IMR-90 (cell line): ENCODE results near the gene COQ8A. TPM values are rescaled to one million over a fixed set of nuclear protein-coding genes. Genes with fewer than 3 reads are reported as not detected.

Experiments
- ATAC-seq: fragments of 200-7000 bp; cut with Tn5 transposase; 2 replicates; pipeline ENCODE4 v1.9.1; 2020; ENCODE audit warnings: low read depth, mild to moderate bottlenecking, moderate library complexity
- BruUV-seq: library from RNA; stranded (reverse); fragments of 400-500 nt; replicated peaks from 2 replicates; lab custom pipeline; 2021; lab: Mats Ljungman, UMichigan
- CTCF ChIA-PET: fragments of 300-600 bp; formaldehyde crosslinking; extraction: SDS; loops from one replicate; lab custom pipeline; 2021; ENCODE audit warnings: antibody characterized with exemption; lab: Yijun Ruan, JAX
- POLR2A ChIA-PET: fragments of 300-600 bp; sonication (Branson Sonifier 250); formaldehyde crosslinking; loops from one replicate; lab custom pipeline; 2022; ENCODE audit warnings: antibody characterized with exemption; ENCODE audit not compliant: unreplicated experiment; lab: Charles Lee
- DNase-seq: peaks from one replicate; pipeline ENCODE4 v3.0.0; 2013
- H2AFZ ChIP-seq: replicated peaks from 2 replicates; pipeline ENCODE3; 2013; ENCODE audit warnings: low read length, mild to moderate bottlenecking; ENCODE audit not compliant: poor library complexity
- H2AK5ac ChIP-seq: 2 replicates; pipeline ENCODE4 v1.6.1; 2013; ENCODE audit warnings: low read depth, low read length, inconsistent platforms
- H2AK9ac ChIP-seq: replicated peaks from 2 replicates; pipeline ENCODE3; 2013; ENCODE audit warnings: mild to moderate bottlenecking, low read depth, low read length, moderate library complexity; ENCODE audit not compliant: poor library complexity
- H2BK120ac ChIP-seq: 2 replicates; pipeline ENCODE4 v1.6.1; 2013; ENCODE audit warnings: low read depth, low read length, inconsistent platforms
- H2BK15ac ChIP-seq: 3 replicates; pipeline ENCODE4 v1.6.1; 2013; ENCODE audit warnings: low read depth, low read length, inconsistent platforms
- H2BK20ac ChIP-seq: 2 replicates; pipeline ENCODE4 v1.6.1; 2013; ENCODE audit warnings: low read depth, mild to moderate bottlenecking, inconsistent platforms, low read length, moderate library complexity
- H2BK5ac ChIP-seq: 2 replicates; pipeline ENCODE4 v1.6.1; 2013; ENCODE audit warnings: mild to moderate bottlenecking, low read depth, low read length, inconsistent platforms; ENCODE audit not compliant: poor library complexity, severe bottlenecking
- H3K14ac ChIP-seq: replicated peaks from 2 replicates; pipeline ENCODE4 v1.6.1; 2013; ENCODE audit warnings: low read depth, low read length, inconsistent platforms
- H3K18ac ChIP-seq: 2 replicates; pipeline ENCODE4 v1.6.1; 2013; ENCODE audit warnings: low read depth, low read length, control low read depth
- H3K23ac ChIP-seq: 2 replicates; pipeline ENCODE4 v1.6.1; 2013; ENCODE audit warnings: low read depth, low read length, inconsistent platforms
- H3K27ac ChIP-seq: 2 replicates; pipeline ENCODE4 v1.5.1; 2013; ENCODE audit warnings: mild to moderate bottlenecking, control low read depth, low read length; ENCODE audit not compliant: insufficient read depth
- H3K27me3 ChIP-seq: 2 replicates; pipeline ENCODE4 v1.6.1; 2013; ENCODE audit warnings: low read length; ENCODE audit not compliant: control insufficient read depth, insufficient read depth
- H3K36me3 ChIP-seq: 2 replicates; pipeline ENCODE4 v1.6.1; 2013; ENCODE audit warnings: low read length, mixed read lengths; ENCODE audit not compliant: control insufficient read depth, insufficient read depth
- H3K4ac ChIP-seq: 2 replicates; pipeline ENCODE4 v1.6.1; 2013; ENCODE audit warnings: low read depth, low read length, inconsistent platforms
- H3K4me1 ChIP-seq: 2 replicates; pipeline ENCODE4 v1.6.1; 2013; ENCODE audit warnings: low read length, mixed read lengths; ENCODE audit not compliant: control insufficient read depth, insufficient read depth
- H3K4me2 ChIP-seq: 2 replicates; pipeline ENCODE4 v1.6.1; 2013; ENCODE audit warnings: low read depth, mild to moderate bottlenecking, control low read depth, low read length, moderate library complexity
- H3K4me3 ChIP-seq: 2 replicates; pipeline ENCODE4 v1.5.1; 2013; ENCODE audit warnings: low read depth, mild to moderate bottlenecking, control low read depth, low read length, moderate library complexity; ENCODE audit not compliant: insufficient read depth
- H3K56ac ChIP-seq: 2 replicates; pipeline ENCODE4 v1.6.1; 2013; ENCODE audit warnings: low read length, inconsistent platforms; ENCODE audit not compliant: insufficient read depth; ENCODE audit errors: extremely low read depth
- H3K79me1 ChIP-seq, 2 experiments: 2 replicates each; pipeline ENCODE4 v1.6.1; 2013; ENCODE audit warnings: low read length in 2 of 2, inconsistent platforms in 1 of 2, low read depth in 1 of 2
- H3K9ac ChIP-seq: 2 replicates; pipeline ENCODE4 v1.6.1; 2013; ENCODE audit warnings: low read depth, low read length, control low read depth
- H3K9me1 ChIP-seq: 2 replicates; pipeline ENCODE4 v1.6.1; 2013; ENCODE audit warnings: low read length, inconsistent platforms; ENCODE audit not compliant: insufficient read depth
- H3K9me3 ChIP-seq: 2 replicates; pipeline ENCODE4 v1.6.1; 2013; ENCODE audit warnings: low read length; ENCODE audit not compliant: control insufficient read depth, insufficient read depth
- H4K20me1 ChIP-seq: 2 replicates; pipeline ENCODE4 v1.6.1; 2013; ENCODE audit warnings: low read length, inconsistent platforms; ENCODE audit not compliant: insufficient read depth
- H4K5ac ChIP-seq: 2 replicates; pipeline ENCODE4 v1.6.1; 2013; ENCODE audit warnings: mild to moderate bottlenecking, low read depth, low read length, control low read depth
- H4K8ac ChIP-seq, 2 experiments: 2 replicates each; pipeline ENCODE4 v1.6.1; 2013; ENCODE audit warnings: low read depth in 2 of 2, low read length in 2 of 2, control low read depth in 1 of 2, inconsistent platforms in 1 of 2
- H4K91ac ChIP-seq: 2 replicates; pipeline ENCODE4 v1.6.1; 2013; ENCODE audit warnings: low read depth, low read length, inconsistent platforms; ENCODE audit not compliant: insufficient read depth
- BHLHE40 ChIP-seq: fragments of 150-350 bp; IDR thresholded peaks from 2 replicates; pipeline ENCODE4 v1.6.1; 2016; ENCODE audit warnings: mild to moderate bottlenecking, low read depth, low read length
- CEBPB ChIP-seq: IDR thresholded peaks from 2 replicates; pipeline ENCODE4 v1.6.1; 2012; ENCODE audit warnings: low read depth, low read length, improper control_type of control experiment
- CHD1 ChIP-seq: IDR thresholded peaks from 2 replicates; pipeline ENCODE4 v1.6.1; 2012; ENCODE audit warnings: low read depth, low read length, improper control_type of control experiment
- CTCF ChIP-seq: conservative IDR thresholded peaks from 2 replicates; pipeline ENCODE4 v1.5.1; 2012; ENCODE audit warnings: mild to moderate bottlenecking, low read depth, low read length, improper control_type of control experiment
- FOS ChIP-seq: fragments of 150-350 bp; IDR thresholded peaks from 2 replicates; pipeline ENCODE4 v1.6.1; 2016; ENCODE audit warnings: low read depth, low read length
- MAFK ChIP-seq: IDR thresholded peaks from 2 replicates; pipeline ENCODE4 v1.6.1; 2012; ENCODE audit warnings: low read depth, low read length, improper control_type of control experiment
- MAZ ChIP-seq: IDR thresholded peaks from 2 replicates; pipeline ENCODE4 v1.6.1; 2012; ENCODE audit warnings: low read depth, mild to moderate bottlenecking, low read length, improper control_type of control experiment, moderate library complexity, borderline replicate concordance
- MXI1 ChIP-seq: IDR thresholded peaks from 2 replicates; pipeline ENCODE4 v1.6.1; 2012; ENCODE audit warnings: low read depth, mild to moderate bottlenecking, low read length, moderate library complexity, borderline replicate concordance
- NFE2L2 ChIP-seq: fragments of 150-350 bp; IDR thresholded peaks from 2 replicates; pipeline ENCODE4 v1.6.1; 2016; ENCODE audit warnings: low read depth, mild to moderate bottlenecking, low read length
- POLR2A ChIP-seq: IDR thresholded peaks from 2 replicates; pipeline ENCODE4 v1.6.1; 2012; ENCODE audit warnings: mild to moderate bottlenecking, low read depth, low read length
- RAD21 ChIP-seq: IDR thresholded peaks from 2 replicates; pipeline ENCODE4 v1.6.1; 2012; ENCODE audit warnings: low read length, improper control_type of control experiment
- RCOR1 ChIP-seq: IDR thresholded peaks from 2 replicates; pipeline ENCODE4 v1.6.1; 2012; ENCODE audit warnings: mild to moderate bottlenecking, low read length, improper control_type of control experiment; ENCODE audit not compliant: insufficient replicate concordance
- RFX5 ChIP-seq: IDR thresholded peaks from 2 replicates; pipeline ENCODE4 v1.8.0; 2012; ENCODE audit warnings: low read depth, mild to moderate bottlenecking, low read length, moderate library complexity
- SMC3 ChIP-seq: fragments of 150-350 bp; IDR thresholded peaks from 2 replicates; pipeline ENCODE4 v1.6.1; 2016; ENCODE audit warnings: low read depth, mild to moderate bottlenecking, antibody characterized with exemption, low read length, moderate library complexity
- WGBS, 2 experiments: methylation state at CpG; one replicate each; pipeline versions ENCODE4 v1.1.5 to v1.1.7; 2013; ENCODE audit warnings: missing lambda C conversion rate in 2 of 2; ENCODE audit not compliant: insufficient read length in 1 of 2; ENCODE audit errors: extremely low coverage in 2 of 2; 5-methylcytosine and 5-hydroxymethylcytosine counted together
- dilution Hi-C: fragments of 300-500 bp; cut with HindIII; formaldehyde crosslinking; loops from one replicate; pipeline ENCODE4 v1.14.3; 2018; ENCODE audit warnings: low sequenced_read_pairs; ENCODE audit not compliant: unreplicated experiment
- in situ Hi-C: fragments of 300-500 bp; cut with MboI; formaldehyde crosslinking; loops from 3 replicates; pipeline ENCODE4 v1.14.3; 2019; ENCODE audit warnings: low sequenced_read_pairs, inconsistent platforms, mixed read lengths
- intact Hi-C: fragments of 100-400 bp; cut with micrococcal nuclease; formaldehyde crosslinking; loops from 2 replicates; pipeline ENCODE4 v1.10.0; 2022
- polyA plus RNA-seq, 3 experiments: library from polyadenylated mRNA; depleted of rRNA; stranded (reverse); fragments of >200 nt; gene quantifications; 2 replicates each; pipeline ENCODE4 v1.2.3, GENCODE V29; 2012; ENCODE audit warnings: low replicate concordance in 1 of 3
- total RNA-seq: library from RNA; depleted of rRNA; stranded (reverse); fragments of >200 nt; gene quantifications from 2 replicates; pipeline ENCODE4 v1.2.3, GENCODE V29; 2012
- TF ChIP-seq, protein P1 (sequence below): fragments of 150-350 bp; IDR thresholded peaks from 2 replicates; pipeline ENCODE4 v1.6.1; 2017; ENCODE audit warnings: mild to moderate bottlenecking, antibody characterized with exemption, low read length, low read depth

COQ8A gene
- total and polyA plus RNA-seq, 2 of the 4 experiments (the other 2 are of a cell fraction) = 3.8 to 6.1 TPM

GRCh38 chr1:227006226-227006796 lies 66.2 kb downstream of the COQ8A start:
- H4K8ac ChIP-seq = no peak overlapping the region
- WGBS, 2 experiments = no CpG with 5 or more reads among the region's 5 CpGs
- CTCF ChIA-PET = no interaction called here

More at GRCh38 chr1:227006226-227006796, 66.2 kb downstream of the COQ8A start:
- TF ChIP-seq RAD21 = no peak
- TF ChIP-seq BHLHE40 = no peak
- TF ChIP-seq RCOR1 = no peak
- no peak for TF ChIP-seq MXI1
- no peak for TF ChIP-seq POLR2A
- no peak for TF ChIP-seq MAZ
- no peak for TF ChIP-seq RFX5
- no peak for TF ChIP-seq MAFK
- no peak for TF ChIP-seq CTCF
- TF ChIP-seq FOS = no peak
- TF ChIP-seq NFE2L2 = no peak
- TF ChIP-seq, protein P1, sequence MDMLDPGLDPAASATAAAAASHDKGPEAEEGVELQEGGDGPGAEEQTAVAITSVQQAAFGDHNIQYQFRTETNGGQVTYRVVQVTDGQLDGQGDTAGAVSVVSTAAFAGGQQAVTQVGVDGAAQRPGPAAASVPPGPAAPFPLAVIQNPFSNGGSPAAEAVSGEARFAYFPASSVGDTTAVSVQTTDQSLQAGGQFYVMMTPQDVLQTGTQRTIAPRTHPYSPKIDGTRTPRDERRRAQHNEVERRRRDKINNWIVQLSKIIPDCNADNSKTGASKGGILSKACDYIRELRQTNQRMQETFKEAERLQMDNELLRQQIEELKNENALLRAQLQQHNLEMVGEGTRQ = no peak
- no peak for TF ChIP-seq CEBPB
- TF ChIP-seq SMC3 = no peak
- TF ChIP-seq CHD1 = no peak
- no peak for ATAC-seq
- Histone ChIP-seq H3K9ac (no peak overlapping the region), H3K4me3 (no peak overlapping the region), H3K27me3 (no peaks in the 10 kb centered on the region), H4K5ac (no peak overlapping the region), H4K91ac (no peak overlapping the region), H2BK20ac (no peak overlapping the region), H2BK15ac (no peak overlapping the region), H2AFZ (no peak overlapping the region), H3K23ac (no peak overlapping the region), H2BK5ac (no peak overlapping the region), H3K4me1 (no peaks in the 10 kb centered on the region), H3K9me1 (peaks cover 5% of the 10 kb centered on the region; the same call in 1 of the 2 replicates), H3K79me1 (no peaks in the 10 kb centered on the region; a peak in 1 of 4 replicates), H3K56ac (no peak overlapping the region), H3K4me2 (no peak overlapping the region), H3K27ac (no peak overlapping the region), H2AK9ac (no peak overlapping the region), H3K9me3 (no peaks in the 10 kb centered on the region), H3K18ac (no peak overlapping the region), H3K4ac (no peak overlapping the region), H2AK5ac (no peak overlapping the region), H3K14ac (no peak overlapping the region), H3K36me3 (peaks cover 16% of the 10 kb centered on the region), H2BK120ac (no peak overlapping the region), H4K20me1 (no peaks in the 10 kb centered on the region)
- DNase-seq = no peak
- intact Hi-C loops = no loop called here
- no TSS peak for BruUV-seq
- in situ Hi-C loops = no loop called here
- dilution Hi-C loops = no loop called here
- POLR2A ChIA-PET = no interaction called here
